HepG2 (cell line): ENCODE data around the gene ZC3H13. TPM values are rescaled to one million over a fixed set of nuclear protein-coding genes. Genes with fewer than 3 reads are reported as not detected.

Experiments used
- ATAC-seq: fragments of 200-7000 bp; cut with Tn5 transposase; 3 replicates; pipeline ENCODE4 v1.9.1; 2020; ENCODE audit warnings: mild to moderate bottlenecking, moderate library complexity
- BruUV-seq: library from RNA; stranded (reverse); fragments of 400-500 nt; replicated peaks from 2 replicates; lab custom pipeline; 2021; lab: Mats Ljungman, UMichigan
- CTCF ChIA-PET: fragments of 300-600 bp; formaldehyde crosslinking; extraction: SDS; loops from one replicate; lab custom pipeline; 2021; ENCODE audit warnings: low total read pairs, inconsistent platforms, low intra/inter-chr PET ratio; lab: Yijun Ruan, JAX
- POLR2A ChIA-PET: fragments of 350-600 bp; sonication (Branson Sonifier 250); formaldehyde crosslinking; loops from one replicate; lab custom pipeline; 2020; ENCODE audit warnings: antibody characterized with exemption, inconsistent platforms; lab: Yijun Ruan, JAX
- DNase-seq: peaks from one replicate; pipeline ENCODE4 v3.0.0-alpha.2; 2015; ENCODE audit warnings: low spot score
- FAIRE-seq: peaks from 3 replicates; lab custom pipeline; 2011; peaks lifted over from hg19 to GRCh38; lab: Jason Lieb, UNC
- H2AFZ ChIP-seq: one replicate; pipeline ENCODE4 v1.6.1; 2011; ENCODE audit warnings: low read length, inconsistent platforms
- H3K27ac ChIP-seq: fragments of 300-600 bp; 3 replicates; pipeline ENCODE4 v1.8.0; 2011; ENCODE audit warnings: mixed run types, mild to moderate bottlenecking, mixed read lengths, low read length, inconsistent platforms; ENCODE audit not compliant: insufficient read depth; ENCODE audit errors: extremely low read length
- H3K27me3 ChIP-seq, 2 experiments: fragments of 200-600 bp in 1 of 2; 2 replicates in 1 of 2; 3 replicates in 1 of 2; pipeline versions ENCODE4 v1.6.0 to v1.8.0; 2011; ENCODE audit warnings: low read length in 2 of 2, mild to moderate bottlenecking in 2 of 2, moderate library complexity in 2 of 2, inconsistent platforms in 1 of 2; ENCODE audit not compliant: insufficient read depth in 2 of 2, control insufficient read depth in 1 of 2
- H3K36me3 ChIP-seq, 2 experiments: fragments of 200-600 bp in 1 of 2; replicated peaks in 1 of 2; 2 replicates in 1 of 2; 3 replicates in 1 of 2; pipeline versions ENCODE4 v1.5.1 to v1.8.0; 2011; ENCODE audit warnings: low read length in 2 of 2, inconsistent platforms in 1 of 2; ENCODE audit not compliant: insufficient read depth in 2 of 2, control insufficient read depth in 1 of 2
- H3K4me1 ChIP-seq: 2 replicates; pipeline ENCODE4 v1.5.1; 2012; ENCODE audit warnings: low read length, inconsistent platforms; ENCODE audit not compliant: insufficient read depth
- H3K4me2 ChIP-seq: 2 replicates; pipeline ENCODE4 v1.6.0; 2011; ENCODE audit warnings: low read depth, low read length, inconsistent platforms
- H3K4me3 ChIP-seq, 3 experiments: fragments of 200-600 bp in 1 of 3; sonication (generic), shearing (Covaris generic) in 1 of 3; replicated peaks in 1 of 3; 2 replicates each; pipeline ENCODE4 v1.5.1; 2011 to 2016; ENCODE audit warnings: low read length in 3 of 3, inconsistent platforms in 2 of 3, low read depth in 2 of 3, mild to moderate bottlenecking in 2 of 3, control low read depth in 1 of 3, mixed read lengths in 1 of 3; ENCODE audit not compliant: insufficient read depth in 1 of 3
- H3K79me2 ChIP-seq: one replicate; pipeline ENCODE4 v1.6.1; 2011; ENCODE audit warnings: low read length, inconsistent platforms; ENCODE audit not compliant: insufficient read depth
- H3K9ac ChIP-seq: 2 replicates; pipeline ENCODE4 v1.6.0; 2011; ENCODE audit warnings: mild to moderate bottlenecking, low read depth, low read length, inconsistent platforms; ENCODE audit not compliant: insufficient read depth
- H3K9me3 ChIP-seq: 2 replicates; pipeline ENCODE4 v1.5.1; 2012; ENCODE audit warnings: mild to moderate bottlenecking, low read length
- H4K20me1 ChIP-seq: 2 replicates; pipeline ENCODE4 v1.6.0; 2011; ENCODE audit warnings: inconsistent platforms, mild to moderate bottlenecking, low read length, moderate library complexity; ENCODE audit not compliant: insufficient read depth
- AGO2 ChIP-seq: fragments of 200-400 bp; formaldehyde crosslinking; optimal IDR thresholded peaks from 2 replicates; pipeline ENCODE3; 2017; ENCODE audit warnings: mild to moderate bottlenecking, low read depth, low read length, moderate library complexity
- PHF21A ChIP-seq: sonication (generic); formaldehyde crosslinking; IDR thresholded peaks from 2 replicates; pipeline ENCODE4 v1.5.0; 2020; ENCODE audit warnings: mild to moderate bottlenecking, missing genetic modification reagents
- REL ChIP-seq: sonication (generic); formaldehyde crosslinking; conservative IDR thresholded peaks from 2 replicates; pipeline ENCODE4 v1.8.0; 2022; ENCODE audit warnings: mild to moderate bottlenecking, missing genetic modification reagents, moderate library complexity
- ZNF207 ChIP-seq: fragments of 450-650 bp; IDR thresholded peaks from 2 replicates; pipeline ENCODE4 v1.6.1; 2016; ENCODE audit warnings: antibody characterized with exemption, borderline replicate concordance
- ZNF331 ChIP-seq: sonication (generic); formaldehyde crosslinking; IDR thresholded peaks from 2 replicates; pipeline ENCODE4 v1.4.0; 2020; ENCODE audit warnings: missing genetic modification reagents
- WGBS: methylation state at CpG from one replicate; pipeline ENCODE4 v1.1.6; 2017; ENCODE audit warnings: low lambda C conversion rate; 5-methylcytosine and 5-hydroxymethylcytosine counted together
- in situ Hi-C: cut with HindIII; loops from 2 replicates; pipeline ENCODE4 v1.10.0; 2017; ENCODE audit warnings: low pct_unique_long_range_greater_than_20kb; ENCODE audit not compliant: extremely low pct_ligation_motif_present
- intact Hi-C: fragments of 100-400 bp; cut with micrococcal nuclease; formaldehyde crosslinking; loops from one replicate; pipeline ENCODE4 v1.10.0; 2022; ENCODE audit not compliant: unreplicated experiment
- polyA plus RNA-seq, 8 experiments: library from polyadenylated mRNA; depleted of rRNA in 3 of 8; stranded (reverse) in 7 of 8; unstranded in 1 of 8; fragments of >200 nt; fragmentation: Illumina TruSeq in 4 of 8; extraction: Trizol in 4 of 8; gene quantifications; 2 replicates each; pipeline versions ENCODE4 v1.2.1 to v1.2.3, GENCODE V29; 2011 to 2016; ENCODE audit warnings: low read depth in 4 of 8, missing spikeins in 1 of 8, mixed read lengths in 1 of 8; ENCODE audit not compliant: insufficient read depth in 1 of 8
- total RNA-seq, 5 experiments: library from RNA; depleted of rRNA; stranded (reverse); fragments of >200 nt; fragmentation: Illumina TruSeq; extraction: Trizol; gene quantifications; 2 replicates each; pipeline ENCODE4 v1.2.3, GENCODE V29; 2016; ENCODE audit warnings: low read depth in 1 of 5
- TF ChIP-seq, protein P1 (sequence below): IDR thresholded peaks from 2 replicates; pipeline ENCODE4 v1.6.1; 2018; ENCODE audit warnings: missing genetic modification reagents
- TF ChIP-seq, protein P2 (sequence below): sonication (generic); formaldehyde crosslinking; IDR thresholded peaks from 2 replicates; pipeline ENCODE4 v1.8.1; 2023; ENCODE audit warnings: missing genetic modification reagents, inconsistent platforms, borderline replicate concordance

The ZC3H13 gene
- total and polyA plus RNA-seq, 2 of the 13 experiments (the other 11 are each of a cell fraction or from before 2014, with no cell fraction given): 2.7 to 23.5 TPM

DNA sequence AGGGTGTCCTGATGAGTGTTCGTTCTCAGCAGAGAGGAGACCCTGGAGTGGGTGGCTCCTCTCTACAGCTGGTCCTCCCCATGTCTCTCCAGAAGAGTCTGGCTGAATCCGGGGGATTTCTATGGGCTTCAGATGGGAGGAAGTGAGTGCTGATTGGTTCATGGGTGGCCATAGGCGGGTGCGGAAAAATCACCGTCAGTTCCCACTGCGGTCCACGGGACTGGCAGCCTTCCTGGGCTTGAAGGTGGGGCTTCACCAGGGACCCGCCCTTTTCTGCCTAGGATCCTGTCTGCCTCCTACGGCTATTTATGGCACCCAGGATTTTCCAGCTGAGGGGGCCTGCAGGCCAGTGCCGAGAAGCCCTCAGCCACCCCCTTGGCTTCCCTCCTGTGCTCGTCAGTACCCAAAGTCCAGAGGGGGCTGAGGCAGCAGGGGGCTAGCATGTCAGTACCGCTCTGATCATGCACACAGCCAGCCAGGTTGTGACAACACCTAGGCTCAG is 33.9 kb upstream of the ZC3H13 start:
- ChIA-PET CTCF (no interaction called here), POLR2A (no interaction called here)
- intact Hi-C loops (no loop called here), in situ Hi-C loops (no loop called here)
- no peak for ATAC-seq
- Histone ChIP-seq H3K79me2 (peaks cover 14% of the 10 kb centered on the region), H3K9ac (no peak overlapping the region), H3K4me3 (no peak overlapping the region), H2AFZ (no peak overlapping the region), H3K27me3 (no peaks in the 10 kb centered on the region), H3K27ac (no peak overlapping the region), H3K36me3 (peaks cover 13 to 55% of the 10 kb centered on the region in 2 experiments), H3K4me2 (no peak overlapping the region), H3K4me1 (no peaks in the 10 kb centered on the region), H4K20me1 (no peaks in the 10 kb centered on the region), H3K9me3 (no peaks in the 10 kb centered on the region)
- TF ChIP-seq, protein P1, sequence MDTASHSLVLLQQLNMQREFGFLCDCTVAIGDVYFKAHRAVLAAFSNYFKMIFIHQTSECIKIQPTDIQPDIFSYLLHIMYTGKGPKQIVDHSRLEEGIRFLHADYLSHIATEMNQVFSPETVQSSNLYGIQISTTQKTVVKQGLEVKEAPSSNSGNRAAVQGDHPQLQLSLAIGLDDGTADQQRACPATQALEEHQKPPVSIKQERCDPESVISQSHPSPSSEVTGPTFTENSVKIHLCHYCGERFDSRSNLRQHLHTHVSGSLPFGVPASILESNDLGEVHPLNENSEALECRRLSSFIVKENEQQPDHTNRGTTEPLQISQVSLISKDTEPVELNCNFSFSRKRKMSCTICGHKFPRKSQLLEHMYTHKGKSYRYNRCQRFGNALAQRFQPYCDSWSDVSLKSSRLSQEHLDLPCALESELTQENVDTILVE (CRISPR knock-in tag): no peak
- TF ChIP-seq ZNF331 (no peak), PHF21A (CRISPR knock-in tag) (no peak), REL (CRISPR knock-in tag) (no peak), ZNF207 (no peak)
- no peak for DNase-seq
- WGBS: 97% methylated on average over 6 of the region's 12 CpGs
- FAIRE-seq: no peak
- no TSS peak for BruUV-seq

DNA sequence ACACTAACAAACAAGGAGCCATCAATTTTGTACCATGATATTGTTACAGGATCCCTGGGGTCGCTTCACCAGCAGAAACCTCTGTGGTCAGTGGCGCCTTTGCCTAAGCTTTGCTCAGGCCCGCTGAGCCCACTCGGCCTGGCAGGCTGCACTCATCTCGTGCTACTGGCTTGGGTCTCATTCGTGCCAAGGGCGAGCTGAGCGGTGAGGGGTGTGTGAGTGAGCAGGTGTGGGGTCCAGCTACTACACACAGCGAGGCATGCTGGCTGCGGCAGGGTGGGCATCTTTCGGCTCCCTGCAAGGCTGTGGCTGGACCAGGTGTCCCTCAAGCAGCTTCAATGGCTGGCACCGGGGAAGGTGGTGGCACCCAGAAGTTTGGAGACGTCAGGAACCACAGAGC is 33.2 kb upstream of the ZC3H13 start:
- BruUV-seq: no TSS peak
- TF ChIP-seq, protein P2, sequence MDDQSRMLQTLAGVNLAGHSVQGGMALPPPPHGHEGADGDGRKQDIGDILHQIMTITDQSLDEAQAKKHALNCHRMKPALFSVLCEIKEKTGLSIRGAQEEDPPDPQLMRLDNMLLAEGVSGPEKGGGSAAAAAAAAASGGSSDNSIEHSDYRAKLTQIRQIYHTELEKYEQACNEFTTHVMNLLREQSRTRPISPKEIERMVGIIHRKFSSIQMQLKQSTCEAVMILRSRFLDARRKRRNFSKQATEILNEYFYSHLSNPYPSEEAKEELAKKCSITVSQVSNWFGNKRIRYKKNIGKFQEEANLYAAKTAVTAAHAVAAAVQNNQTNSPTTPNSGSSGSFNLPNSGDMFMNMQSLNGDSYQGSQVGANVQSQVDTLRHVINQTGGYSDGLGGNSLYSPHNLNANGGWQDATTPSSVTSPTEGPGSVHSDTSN (CRISPR knock-in tag): no peak
- peak; percentile 77 for TF ChIP-seq AGO2
- TF ChIP-seq, all 625 proteins: peak for 1
- in situ Hi-C loops: no loop called here
- no peak overlapping the region for H3K4me3 ChIP-seq
- intact Hi-C loops: no loop called here
- ChIA-PET CTCF (no interaction called here), POLR2A (no interaction called here)
- H3K4me2 ChIP-seq: no peak overlapping the region
- H3K36me3 ChIP-seq: peaks cover 13 to 62% of the 10 kb centered on the region in 2 experiments
- ATAC-seq (no peak), FAIRE-seq (no peak), DNase-seq (no peak)
- H3K27me3 ChIP-seq: no peaks in the 10 kb centered on the region
- no peaks in the 10 kb centered on the region for H4K20me1 ChIP-seq
- H3K79me2 ChIP-seq: peaks cover 10% of the 10 kb centered on the region
- no peaks in the 10 kb centered on the region for H3K4me1 ChIP-seq
- no peak overlapping the region for H2AFZ ChIP-seq
- 99% methylated on average over 7 of the region's 13 CpGs for WGBS
- no peaks in the 10 kb centered on the region for H3K9me3 ChIP-seq
- H3K27ac ChIP-seq: no peak overlapping the region
- H3K9ac ChIP-seq: no peak overlapping the region
